CD8-positive, alpha-beta memory T cell (primary cell): Measurements from ENCODE around the gene HAPLN2. TPM values are rescaled to one million over a fixed set of nuclear protein-coding genes. Genes with fewer than 3 reads are reported as not detected.

Experiments
- CTCF ChIA-PET: fragments of 350-600 bp; sonication (Branson Sonifier 250); formaldehyde crosslinking; loops from one replicate; lab custom pipeline; 2021; ENCODE audit warnings: antibody characterized with exemption; lab: Charles Lee
- POLR2A ChIA-PET: fragments of 350-600 bp; sonication (Branson Sonifier 250); formaldehyde crosslinking; loops from one replicate; lab custom pipeline; 2021; ENCODE audit warnings: antibody characterized with exemption; lab: Charles Lee
- DNase-seq, 5 donors: peaks; one replicate each; pipeline versions ENCODE4 v3.0.0 to v3.0.0-alpha.2; 2020 to 2022; ENCODE audit warnings: mixed read lengths in 1 of 5
- H3K27ac ChIP-seq: one replicate; pipeline ENCODE4 v1.7.0; 2013; ENCODE audit warnings: low read depth, mild to moderate bottlenecking, low read length, moderate library complexity
- H3K27me3 ChIP-seq: 2 replicates; pipeline ENCODE4 v1.7.0; 2013; ENCODE audit warnings: low read length, mild to moderate bottlenecking; ENCODE audit not compliant: insufficient read depth, poor library complexity, severe bottlenecking
- H3K36me3 ChIP-seq: 2 replicates; pipeline ENCODE4 v1.7.0; 2013; ENCODE audit warnings: mild to moderate bottlenecking, low read length, moderate library complexity; ENCODE audit not compliant: insufficient read depth
- H3K4me1 ChIP-seq: 2 replicates; pipeline ENCODE4 v1.7.0; 2013; ENCODE audit warnings: mild to moderate bottlenecking, low read length, moderate library complexity; ENCODE audit not compliant: insufficient read depth
- H3K4me3 ChIP-seq: 2 replicates; pipeline ENCODE4 v1.7.0; 2013; ENCODE audit warnings: mild to moderate bottlenecking, low read length
- H3K9me3 ChIP-seq: 2 replicates; pipeline ENCODE4 v1.7.0; 2013; ENCODE audit warnings: mild to moderate bottlenecking, low read length
- H3K27ac Mint-ChIP-seq, 8 donors: one replicate each; pipeline ENCODE4 v1.8.0; 2020 to 2021; ENCODE audit warnings: mixed read lengths in 8 of 8, mild to moderate bottlenecking in 6 of 8, inconsistent platforms in 3 of 8, moderate library complexity in 3 of 8
- H3K27me3 Mint-ChIP-seq, 2 donors: one replicate each; pipeline ENCODE4 v1.8.0; 2020 to 2021; ENCODE audit warnings: mixed read lengths in 2 of 2, mild to moderate bottlenecking in 1 of 2, moderate library complexity in 1 of 2
- H3K36me3 Mint-ChIP-seq, 3 donors: one replicate each; pipeline ENCODE4 v1.8.0; 2020 to 2021; ENCODE audit warnings: mixed read lengths in 3 of 3, inconsistent platforms in 1 of 3, mild to moderate bottlenecking in 1 of 3
- H3K4me1 Mint-ChIP-seq, 3 donors: one replicate each; pipeline ENCODE4 v1.8.0; 2020 to 2021; ENCODE audit warnings: mixed read lengths in 3 of 3, inconsistent platforms in 1 of 3, mild to moderate bottlenecking in 1 of 3
- H3K4me3 Mint-ChIP-seq, 7 donors: one replicate each; pipeline ENCODE4 v1.8.0; 2020 to 2021; ENCODE audit warnings: mixed read lengths in 7 of 7, mild to moderate bottlenecking in 6 of 7, moderate library complexity in 4 of 7, inconsistent platforms in 2 of 7
- H3K9me3 Mint-ChIP-seq, 5 donors: one replicate each; pipeline ENCODE4 v1.8.0; 2020 to 2022; ENCODE audit warnings: mixed read lengths in 5 of 5, mild to moderate bottlenecking in 3 of 5, moderate library complexity in 2 of 5, inconsistent platforms in 1 of 5
- polyA plus RNA-seq: library from polyadenylated mRNA; unstranded; fragments of 300-500 nt; fragmentation: Illumina TruSeq; gene quantifications from one replicate; pipeline ENCODE4 v1.2.3, GENCODE V29; 2021
- total RNA-seq, 2 experiments: library from RNA; stranded (reverse); gene quantifications; one replicate each; pipeline ENCODE4 v1.2.3, GENCODE V29; 2021

HAPLN2 gene
- total and polyA plus RNA-seq, 3 experiments from 2014 or later, result not detected

GRCh38 chr1:156622581-156623297 lies 3.5 kb downstream of the HAPLN2 start:
- H3K4me1 ChIP-seq, result peaks cover 18% of the 10 kb centered on the region
- Mint-ChIP-seq H3K27ac (peak overlapping the region in 1 of 8 donors; percentile 27), H3K36me3 (no peaks in the 10 kb centered on the region), H3K9me3 (no peaks in the 10 kb centered on the region), H3K27me3 (peaks cover 37 to 62% of the 10 kb centered on the region in 2 donors), H3K4me1 (peaks cover 8 to 18% (median 8%) of the 10 kb centered on the region in 3 donors), H3K4me3 (peak overlapping the region in 6 of 7 donors; percentile 17 to 86 (median 31))
- POLR2A ChIA-PET, result no interaction called here
- peaks cover 42% of the 10 kb centered on the region for H3K27me3 ChIP-seq
- no peaks in the 10 kb centered on the region for H3K36me3 ChIP-seq
- no peaks in the 10 kb centered on the region for H3K9me3 ChIP-seq
- no peak overlapping the region for H3K4me3 ChIP-seq
- CTCF ChIA-PET, result interaction anchor here (1.3 to 9.3 kb wide), 4 partner anchors 14 to 56 kb away, joined by 3 to 93 read pairs (median 8); no protein-coding TSS in a partner anchor
- DNase-seq, result no peak
- no peak overlapping the region for H3K27ac ChIP-seq

GRCh38 chr1:156623946-156624813 lies 5.0 kb downstream of the HAPLN2 start:
- peak in 2 of 5 donors; percentile 5 to 56 for DNase-seq
- Mint-ChIP-seq H3K27me3 (peaks cover 36 to 63% of the 10 kb centered on the region in 2 donors), H3K4me1 (peaks cover 8 to 18% (median 8%) of the 10 kb centered on the region in 3 donors), H3K27ac (no peak overlapping the region), H3K4me3 (peak overlapping the region in 6 of 7 donors; percentile 39 to 84 (median 61)), H3K9me3 (no peaks in the 10 kb centered on the region), H3K36me3 (no peaks in the 10 kb centered on the region)
- peaks cover 42% of the 10 kb centered on the region for H3K27me3 ChIP-seq
- H3K27ac ChIP-seq, result no peak overlapping the region
- CTCF ChIA-PET, result interaction anchor here (0.6 to 9.3 kb wide), 27 partner anchors 10 to 345 kb away, joined by 3 to 93 read pairs (median 4); partner anchors contain the start of genes MEF2D and NAXE
- peak overlapping the region; percentile 34 for H3K4me3 ChIP-seq
- no peaks in the 10 kb centered on the region for H3K36me3 ChIP-seq
- POLR2A ChIA-PET, result interaction anchor here (1.2 to 1.3 kb wide), 2 partner anchors 33 to 123 kb away, joined by 5 to 6 read pairs; partner anchors contain the start of gene NAXE
- H3K9me3 ChIP-seq, result no peaks in the 10 kb centered on the region
- H3K4me1 ChIP-seq, result peaks cover 18% of the 10 kb centered on the region

- peak overlapping the region; percentile 32 for H3K4me3 ChIP-seq
- Mint-ChIP-seq H3K36me3 (no peaks in the 10 kb centered on the region), H3K9me3 (no peaks in the 10 kb centered on the region), H3K4me3 (peak overlapping the region in 5 of 7 donors; percentile 35 to 74 (median 64)), H3K4me1 (peaks cover 8 to 18% (median 8%) of the 10 kb centered on the region in 3 donors), H3K27me3 (peaks cover 33 to 59% of the 10 kb centered on the region in 2 donors), H3K27ac (peak overlapping the region in 1 of 8 donors; percentile 33)
- CTCF ChIA-PET, result interaction anchor here (0.6 to 9.3 kb wide), 27 partner anchors 10 to 346 kb away, joined by 3 to 93 read pairs (median 4); partner anchors contain the start of genes BCAN, MEF2D and NAXE
- H3K36me3 ChIP-seq, result no peaks in the 10 kb centered on the region
- POLR2A ChIA-PET, result interaction anchor here (0.7 to 1.3 kb wide), 4 partner anchors 24 to 125 kb away, joined by 3 to 6 read pairs (median 4); partner anchors contain the start of gene NAXE
- peaks cover 36% of the 10 kb centered on the region for H3K27me3 ChIP-seq
- peak in 1 of 5 donors; percentile 13 for DNase-seq
- H3K4me1 ChIP-seq, result peaks cover 18% of the 10 kb centered on the region
- peak overlapping the region; percentile 35 for H3K27ac ChIP-seq
- no peaks in the 10 kb centered on the region for H3K9me3 ChIP-seq
Measured at GRCh38 chr1:156624814-156625435, 5.7 kb downstream of the HAPLN2 start.

GRCh38 chr1:156625436-156626078 lies 6.3 kb downstream of the HAPLN2 start:
- DNase-seq, result peak; percentile 45 to 72 (median 59)
- peak overlapping the region; percentile 32 for H3K4me3 ChIP-seq
- ChIA-PET CTCF (interaction anchor here (0.7 to 9.3 kb wide), 11 partner anchors 11 to 206 kb away, joined by 3 to 93 read pairs (median 4); partner anchors contain the start of gene BCAN), POLR2A (interaction anchor here (0.7 to 0.9 kb wide), 2 partner anchors 25 to 124 kb away, joined by 3 to 4 read pairs; no protein-coding TSS in a partner anchor)
- Mint-ChIP-seq H3K27ac (peak overlapping the region in 4 of 8 donors; percentile 10 to 45 (median 18)), H3K4me1 (peaks cover 8 to 18% (median 8%) of the 10 kb centered on the region in 3 donors), H3K27me3 (peaks cover 35 to 54% of the 10 kb centered on the region in 2 donors), H3K36me3 (no peaks in the 10 kb centered on the region), H3K9me3 (no peaks in the 10 kb centered on the region), H3K4me3 (peak overlapping the region; percentile 38 to 89 (median 80))
- H3K36me3 ChIP-seq, result no peaks in the 10 kb centered on the region
- H3K9me3 ChIP-seq, result no peaks in the 10 kb centered on the region
- H3K27me3 ChIP-seq, result peaks cover 36% of the 10 kb centered on the region
- H3K4me1 ChIP-seq, result peaks cover 18% of the 10 kb centered on the region
- peak overlapping the region; percentile 35 for H3K27ac ChIP-seq

GRCh38 chr1:156626079-156626438 lies 6.8 kb downstream of the HAPLN2 start:
- Histone ChIP-seq H3K4me1 (peaks cover 18% of the 10 kb centered on the region), H3K27me3 (peaks cover 36% of the 10 kb centered on the region), H3K27ac (no peak overlapping the region), H3K9me3 (no peaks in the 10 kb centered on the region), H3K4me3 (no peak overlapping the region), H3K36me3 (no peaks in the 10 kb centered on the region)
- H3K27me3 Mint-ChIP-seq, result peaks cover 39 to 55% of the 10 kb centered on the region in 2 donors
- ChIA-PET CTCF (interaction anchor here (1.0 to 9.3 kb wide), 10 partner anchors 11 to 145 kb away, joined by 3 to 93 read pairs (median 6); partner anchors contain the start of genes BCAN and NES), POLR2A (interaction anchor here (0.9 kb wide), 1 partner anchor 26 kb away, joined by 3 read pairs; no protein-coding TSS in a partner anchor)
- no peaks in the 10 kb centered on the region for H3K9me3 Mint-ChIP-seq
- no peaks in the 10 kb centered on the region for H3K36me3 Mint-ChIP-seq
- peak overlapping the region in 5 of 7 donors; percentile 75 to 89 (median 80) for H3K4me3 Mint-ChIP-seq
- peak overlapping the region in 1 of 8 donors; percentile 8 for H3K27ac Mint-ChIP-seq
- H3K4me1 Mint-ChIP-seq, result peaks cover 8 to 18% (median 8%) of the 10 kb centered on the region in 3 donors
- no peak for DNase-seq

- peak in 3 of 5 donors; percentile 15 to 53 (median 16) for DNase-seq
- peaks cover 36% of the 10 kb centered on the region for H3K27me3 ChIP-seq
- Mint-ChIP-seq H3K36me3 (no peaks in the 10 kb centered on the region), H3K27me3 (peaks cover 39 to 62% of the 10 kb centered on the region in 2 donors), H3K9me3 (no peaks in the 10 kb centered on the region), H3K4me1 (peaks cover 8 to 18% (median 8%) of the 10 kb centered on the region in 3 donors), H3K27ac (no peak overlapping the region), H3K4me3 (peak overlapping the region in 1 of 7 donors; percentile 3)
- H3K4me3 ChIP-seq, result no peak overlapping the region
- H3K36me3 ChIP-seq, result no peaks in the 10 kb centered on the region
- no peaks in the 10 kb centered on the region for H3K9me3 ChIP-seq
- no peak overlapping the region for H3K27ac ChIP-seq
- H3K4me1 ChIP-seq, result peaks cover 18% of the 10 kb centered on the region
- ChIA-PET CTCF (interaction anchor here (0.8 to 9.3 kb wide), 17 partner anchors 10 to 1723 kb away, joined by 3 to 93 read pairs (median 3); partner anchors contain the start of genes CRABP2 and NES), POLR2A (no interaction called here)
Measured at GRCh38 chr1:156627313-156627880, 8.2 kb downstream of the HAPLN2 start.
